Stimulated activated CD8-positive, alpha-beta memory T cell treated with anti-CD3 and anti-CD28 coated beads, Interleukin-15, amount 100 ng/mL, for 1 hour (primary cell): Measurements from ENCODE around the gene RNU5D-1.
A peak's percentile ranks its signal among the peaks of the same experiment; 100 is the strongest.
"Not testable (repeated sequence)": the region's sequence is repeated elsewhere in the genome, so short reads cannot be mapped to it uniquely, and the experiment has no call there.

ENCODE experiments used
- DNase-seq: peaks from one replicate; pipeline ENCODE4 v3.0.0-alpha.2; 2020; ENCODE audit warnings: low read depth

The RNU5D-1 gene

GRCh38 chr1:44730741-44731512 is at the start of gene RNU5D-1:
Gene RNU5D-1 (minus strand): TSS chr1:44731170.
- DNase-seq: peak; percentile 97

GRCh38 chr1:44780583-44781121 is 49.7 kb upstream of the RNU5D-1 start:
- no peak for DNase-seq

- DNase-seq: no peak
Measured at GRCh38 chr1:44778705-44779576, 48.0 kb upstream of the RNU5D-1 start.

- no peak for DNase-seq
Measured at GRCh38 chr1:44777969-44778635, 47.1 kb upstream of the RNU5D-1 start.

GRCh38 chr1:44777547-44777946 is 46.6 kb upstream of the RNU5D-1 start:
- no peak for DNase-seq

GRCh38 chr1:44776730-44777068 is 45.7 kb upstream of the RNU5D-1 start:
- no peak for DNase-seq

GRCh38 chr1:44775930-44776729 is 45.2 kb upstream of the RNU5D-1 start:
- no peak for DNase-seq

GRCh38 chr1:44775078-44775929 is 44.3 kb upstream of the RNU5D-1 start, which contains the start of gene RPS8:
Gene RPS8 (plus strand): TSS chr1:44775540. CDS start chr1:44775597, 57 bp downstream.
- peak; percentile 84 for DNase-seq

- DNase-seq: not testable (repeated sequence)
Measured at GRCh38 chr1:44766421-44766820, 35.5 kb upstream of the RNU5D-1 start.

GRCh38 chr1:44760876-44761275 is 29.9 kb upstream of the RNU5D-1 start:
- no peak for DNase-seq

- DNase-seq: no peak
Measured at GRCh38 chr1:44759077-44759476, 28.1 kb upstream of the RNU5D-1 start.

GRCh38 chr1:44757420-44757819 is 26.4 kb upstream of the RNU5D-1 start:
- no peak for DNase-seq

- DNase-seq: no peak
Measured at GRCh38 chr1:44747878-44748277, 16.9 kb upstream of the RNU5D-1 start.

GRCh38 chr1:44743211-44743610 is 12.2 kb upstream of the RNU5D-1 start:
- no peak for DNase-seq

- no peak for DNase-seq
Measured at GRCh38 chr1:44740179-44740617, 9.2 kb upstream of the RNU5D-1 start.

- peak; percentile 89 for DNase-seq
Measured at GRCh38 chr1:44739307-44740178, 8.6 kb upstream of the RNU5D-1 start, which contains the start of gene KIF2C. Gene KIF2C (plus strand): TSS chr1:44739837. CDS start chr1:44739933, 96 bp downstream.

- DNase-seq: not testable (repeated sequence)
Measured at GRCh38 chr1:44738953-44739306, 8.0 kb upstream of the RNU5D-1 start.

GRCh38 chr1:44735992-44736391 is 5.0 kb upstream of the RNU5D-1 start:
- DNase-seq: no peak

GRCh38 chr1:44733784-44734183 is 2.8 kb upstream of the RNU5D-1 start:
- no peak for DNase-seq
